ENCODE data around the gene PCSK6.
"Not testable (repeated sequence)": the region's sequence is repeated elsewhere in the genome, so short reads cannot be mapped to it uniquely, and the experiment has no call there.

Gene PCSK6

DNA sequence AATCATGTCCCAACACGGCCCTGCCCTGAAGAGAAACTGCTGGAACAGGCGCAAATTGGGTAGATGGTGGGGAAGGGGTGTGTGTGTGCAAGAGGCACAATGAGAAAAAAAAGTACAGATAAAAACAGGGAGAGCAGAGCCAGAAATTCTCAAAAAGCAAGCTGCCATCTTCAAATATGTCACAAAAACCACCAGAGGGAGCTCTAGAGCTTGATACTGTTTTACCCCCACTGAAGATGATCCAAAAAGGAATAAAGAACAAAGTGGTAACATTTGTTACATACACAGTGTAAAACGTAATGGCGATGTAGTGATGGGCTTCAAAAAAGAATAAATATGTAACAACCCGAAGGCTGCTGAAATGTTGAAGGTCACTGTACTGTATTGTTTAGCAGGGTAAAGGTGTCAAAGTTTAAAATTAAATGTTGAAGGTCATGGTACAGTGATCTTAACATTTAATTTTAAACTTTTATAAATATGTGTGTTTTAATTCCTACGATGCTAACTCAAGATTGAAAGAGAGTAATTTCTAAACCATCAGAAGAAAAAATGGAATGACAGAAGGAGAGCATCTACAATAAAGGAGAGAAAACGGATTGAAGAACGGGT is 200.5 kb downstream of the PCSK6 start:
- H3K36me3 ChIP-seq (ENCODE audit: insufficient read depth, low read depth, low read length): peaks cover 77% of the 10 kb centered on the region
- H3K4me3 ChIP-seq (ENCODE audit: low read length): no peak overlapping the region
- H3K9ac ChIP-seq (ENCODE audit: low read depth, low read length): no peak overlapping the region
- no peaks in the 10 kb centered on the region for H3K9me3 ChIP-seq (ENCODE audit: insufficient read depth, low read depth, low read length)
- H3K27ac ChIP-seq (ENCODE audit: low read length): no peak overlapping the region
- H3K27me3 ChIP-seq (ENCODE audit: insufficient read depth, low read length): no peaks in the 10 kb centered on the region
- peaks cover 5% of the 10 kb centered on the region for H3K4me1 ChIP-seq (ENCODE audit: insufficient read depth, low read length)

DNA sequence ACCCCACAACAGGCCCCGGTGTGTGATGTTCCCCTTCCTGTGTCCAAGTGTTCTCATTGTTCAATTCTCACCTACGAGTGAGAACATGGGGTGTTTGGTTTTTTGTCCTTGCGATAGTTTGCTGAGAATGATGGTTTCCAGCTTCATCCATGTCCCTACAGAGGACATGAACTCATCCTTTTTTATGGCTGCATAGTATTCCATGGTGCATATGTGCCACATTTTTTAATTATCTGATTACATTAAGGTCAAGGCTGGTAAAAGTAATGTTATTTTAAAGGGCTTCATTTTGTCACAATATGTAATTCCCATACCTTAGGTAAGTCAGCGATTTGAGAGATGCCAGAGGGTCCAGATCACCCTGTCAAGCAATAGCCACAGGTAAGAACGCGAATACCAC is 202.2 kb downstream of the PCSK6 start:
- peaks cover 90% of the 10 kb centered on the region for H3K36me3 ChIP-seq (ENCODE audit: insufficient read depth, low read depth, low read length)
- H3K4me3 ChIP-seq (ENCODE audit: low read length); H3K4me1 ChIP-seq (ENCODE audit: insufficient read depth, low read length); H3K9ac ChIP-seq (ENCODE audit: low read depth, low read length); H3K27ac ChIP-seq (ENCODE audit: low read length); H3K27me3 ChIP-seq (ENCODE audit: insufficient read depth, low read length); H3K9me3 ChIP-seq (ENCODE audit: insufficient read depth, low read depth, low read length): not testable (repeated sequence)

DNA sequence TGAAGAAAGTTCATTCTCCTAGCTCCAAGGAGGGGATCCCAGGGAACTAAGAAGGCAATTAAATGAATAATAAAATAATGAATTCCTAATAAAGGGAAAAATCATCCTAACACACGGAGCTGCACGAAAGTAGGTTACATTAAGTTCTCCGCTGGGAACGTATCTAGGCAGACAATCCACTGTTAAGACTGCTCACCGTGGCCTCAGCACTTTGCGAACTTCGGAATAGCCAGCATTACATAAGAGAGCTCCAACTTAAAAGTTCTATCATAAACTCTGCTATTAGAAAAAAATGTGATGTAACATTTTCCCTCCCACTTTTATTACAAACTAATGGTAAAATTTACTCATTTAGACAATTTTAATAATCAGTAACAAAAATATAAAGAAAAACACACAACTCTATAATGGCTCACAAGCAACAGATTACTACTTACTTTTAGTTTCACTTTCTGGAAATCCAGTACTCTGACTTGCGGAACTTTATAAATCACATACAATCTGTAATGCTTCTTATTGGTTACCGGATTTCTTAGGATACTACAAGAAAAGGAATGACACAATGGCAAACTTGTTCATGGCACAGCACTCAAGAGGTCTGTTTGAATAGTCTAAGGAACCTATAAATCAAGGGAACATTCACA is 202.9 kb downstream of the PCSK6 start:
- H3K27ac ChIP-seq (ENCODE audit: low read length): no peak overlapping the region
- peaks cover 90% of the 10 kb centered on the region for H3K36me3 ChIP-seq (ENCODE audit: insufficient read depth, low read depth, low read length)
- no peaks in the 10 kb centered on the region for H3K27me3 ChIP-seq (ENCODE audit: insufficient read depth, low read length)
- no peak overlapping the region for H3K9ac ChIP-seq (ENCODE audit: low read depth, low read length)
- no peaks in the 10 kb centered on the region for H3K4me1 ChIP-seq (ENCODE audit: insufficient read depth, low read length)
- no peaks in the 10 kb centered on the region for H3K9me3 ChIP-seq (ENCODE audit: insufficient read depth, low read depth, low read length)
- H3K4me3 ChIP-seq (ENCODE audit: low read length): no peak overlapping the region

GRCh38 chr15:101283931-101284330 is 205.6 kb downstream of the PCSK6 start:
- Histone ChIP-seq H3K4me3 (ENCODE audit: low read length) (no peak overlapping the region), H3K4me1 (ENCODE audit: insufficient read depth, low read length) (no peaks in the 10 kb centered on the region), H3K9me3 (ENCODE audit: insufficient read depth, low read depth, low read length) (no peaks in the 10 kb centered on the region), H3K27ac (ENCODE audit: low read length) (no peak overlapping the region), H3K9ac (ENCODE audit: low read depth, low read length) (no peak overlapping the region), H3K27me3 (ENCODE audit: insufficient read depth, low read length) (no peaks in the 10 kb centered on the region), H3K36me3 (ENCODE audit: insufficient read depth, low read depth, low read length) (peaks cover 86% of the 10 kb centered on the region)

DNA sequence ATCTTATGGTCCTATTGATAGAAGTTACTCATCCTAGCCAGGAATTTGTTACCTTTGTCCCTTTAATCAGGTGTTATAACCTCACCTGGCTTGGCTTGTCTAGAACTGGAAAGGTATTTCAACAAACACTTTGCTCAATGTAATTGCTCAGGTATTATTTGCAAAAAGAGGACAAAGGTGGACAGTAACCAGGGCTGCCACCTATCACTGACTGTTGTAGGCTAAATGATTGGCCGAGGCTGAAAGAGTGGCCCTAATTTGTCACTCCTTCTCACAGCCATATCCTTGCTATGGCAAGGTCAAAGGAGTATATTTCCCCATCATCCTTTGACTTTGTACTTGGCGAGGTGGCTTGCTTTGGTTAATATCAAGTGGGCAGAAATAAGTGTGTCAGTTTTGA is 209.5 kb downstream of the PCSK6 start:
- no peaks in the 10 kb centered on the region for H3K9me3 ChIP-seq (ENCODE audit: insufficient read depth, low read depth, low read length)
- peaks cover 59% of the 10 kb centered on the region for H3K36me3 ChIP-seq (ENCODE audit: insufficient read depth, low read depth, low read length)
- H3K4me1 ChIP-seq (ENCODE audit: insufficient read depth, low read length): no peaks in the 10 kb centered on the region
- no peak overlapping the region for H3K9ac ChIP-seq (ENCODE audit: low read depth, low read length)
- no peak overlapping the region for H3K4me3 ChIP-seq (ENCODE audit: low read length)
- H3K27ac ChIP-seq (ENCODE audit: low read length): no peak overlapping the region
- H3K27me3 ChIP-seq (ENCODE audit: insufficient read depth, low read length): no peaks in the 10 kb centered on the region

DNA sequence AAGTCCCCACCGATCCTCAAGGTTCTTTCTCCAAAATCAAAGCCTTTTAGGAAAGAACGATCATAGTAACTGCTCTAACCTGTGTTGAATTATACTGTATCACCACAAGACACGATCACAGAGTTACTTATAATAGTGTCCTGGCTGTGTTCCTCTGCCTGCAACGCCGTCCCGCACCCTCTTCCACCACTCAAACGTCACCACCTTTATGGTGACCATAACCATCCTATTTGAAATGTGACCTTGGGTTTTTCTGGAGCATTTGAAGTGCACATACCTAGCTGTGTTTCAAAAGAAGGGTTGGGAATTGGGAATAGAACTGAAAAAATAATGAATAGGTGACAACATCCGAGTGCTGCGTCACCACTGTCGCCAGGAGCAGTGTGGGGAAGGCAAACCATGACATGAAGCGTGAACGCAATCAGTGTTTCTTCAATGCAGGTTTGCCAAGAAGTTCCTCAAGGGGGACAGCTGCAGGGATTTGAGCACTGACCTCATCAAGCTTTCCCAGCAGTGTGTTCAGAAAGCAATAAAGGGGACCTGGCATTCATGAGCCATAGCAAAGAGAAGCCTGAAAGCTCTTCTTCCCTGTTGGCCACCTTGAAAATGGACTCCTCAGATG is 211.5 kb downstream of the PCSK6 start:
- Histone ChIP-seq H3K4me3 (ENCODE audit: low read length) (peak overlapping the region; percentile 97), H3K27me3 (ENCODE audit: insufficient read depth, low read length) (no peaks in the 10 kb centered on the region), H3K27ac (ENCODE audit: low read length) (no peak overlapping the region), H3K4me1 (ENCODE audit: insufficient read depth, low read length) (no peaks in the 10 kb centered on the region), H3K9ac (ENCODE audit: low read depth, low read length) (peak overlapping the region; percentile 71; the same call in 1 of the 2 replicates), H3K9me3 (ENCODE audit: insufficient read depth, low read depth, low read length) (no peaks in the 10 kb centered on the region), H3K36me3 (ENCODE audit: insufficient read depth, low read depth, low read length) (peaks cover 60% of the 10 kb centered on the region)

DNA sequence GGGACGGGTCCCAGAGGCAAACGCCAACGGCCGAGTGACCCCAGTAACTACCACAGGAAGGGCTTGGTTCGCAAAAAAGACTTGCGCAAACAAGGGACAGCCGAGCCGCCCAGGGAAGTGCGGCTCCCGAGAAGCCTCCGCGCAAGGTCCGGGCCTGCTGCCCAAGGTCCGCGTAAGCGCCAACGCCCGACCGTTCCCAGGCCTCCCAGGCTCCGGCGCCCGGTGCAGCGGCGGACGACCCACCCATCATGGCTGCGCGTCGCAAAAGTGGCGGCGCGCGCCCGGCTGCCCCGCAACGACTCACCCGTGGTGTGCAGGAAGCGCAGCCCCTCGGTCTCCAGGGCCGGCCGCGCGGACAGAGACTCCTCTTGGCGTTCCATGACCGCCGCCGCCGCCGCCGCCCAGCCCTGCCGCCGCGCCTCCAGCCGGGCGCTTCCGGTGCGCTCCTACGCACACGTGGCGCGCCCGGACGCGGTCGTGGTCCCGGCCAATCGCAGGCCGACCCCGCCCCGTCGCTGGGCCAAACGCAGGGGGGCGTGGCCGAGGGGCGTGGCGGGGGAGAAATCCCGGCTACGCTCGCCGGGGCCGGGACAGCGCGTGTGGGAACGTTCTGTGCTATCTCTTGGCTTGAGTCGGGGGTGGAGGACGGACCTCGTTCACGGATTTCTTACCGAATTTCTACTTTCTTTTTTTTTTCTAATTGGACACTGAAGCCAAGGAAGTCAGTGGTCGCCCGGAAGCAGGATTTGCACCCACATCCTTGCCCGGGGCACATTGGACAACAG is 212.3 kb downstream of the PCSK6 start, which contains the start of gene SELENOS:
Gene SELENOS (minus strand): TSS at position 448 of the 785 bp plus-strand sequence. CDS start 68 bp downstream, at position 380.
- H3K27me3 ChIP-seq (ENCODE audit: insufficient read depth, low read length): no peaks in the 10 kb centered on the region
- H3K9ac ChIP-seq (ENCODE audit: low read depth, low read length): peak within 1 kb of the TSS; percentile 92
- H3K27ac ChIP-seq (ENCODE audit: low read length): no peak within 1 kb of the TSS
- no peaks in the 10 kb centered on the region for H3K4me1 ChIP-seq (ENCODE audit: insufficient read depth, low read length)
- H3K9me3 ChIP-seq (ENCODE audit: insufficient read depth, low read depth, low read length): no peaks in the 10 kb centered on the region
- peaks cover 60% of the 10 kb centered on the region for H3K36me3 ChIP-seq (ENCODE audit: insufficient read depth, low read depth, low read length)
- peak within 1 kb of the TSS; percentile 97 for H3K4me3 ChIP-seq (ENCODE audit: low read length)

- H3K9ac ChIP-seq (ENCODE audit: low read depth, low read length): peak overlapping the region; percentile 92
- H3K36me3 ChIP-seq (ENCODE audit: insufficient read depth, low read depth, low read length): peaks cover 60% of the 10 kb centered on the region
- no peak overlapping the region for H3K27ac ChIP-seq (ENCODE audit: low read length)
- peak overlapping the region; percentile 97 for H3K4me3 ChIP-seq (ENCODE audit: low read length)
- H3K4me1 ChIP-seq (ENCODE audit: insufficient read depth, low read length): no peaks in the 10 kb centered on the region
- no peaks in the 10 kb centered on the region for H3K27me3 ChIP-seq (ENCODE audit: insufficient read depth, low read length)
- H3K9me3 ChIP-seq (ENCODE audit: insufficient read depth, low read depth, low read length): no peaks in the 10 kb centered on the region
These were observed 212.9 kb downstream of the PCSK6 start for GRCh38 chr15:101276501-101277037.

DNA sequence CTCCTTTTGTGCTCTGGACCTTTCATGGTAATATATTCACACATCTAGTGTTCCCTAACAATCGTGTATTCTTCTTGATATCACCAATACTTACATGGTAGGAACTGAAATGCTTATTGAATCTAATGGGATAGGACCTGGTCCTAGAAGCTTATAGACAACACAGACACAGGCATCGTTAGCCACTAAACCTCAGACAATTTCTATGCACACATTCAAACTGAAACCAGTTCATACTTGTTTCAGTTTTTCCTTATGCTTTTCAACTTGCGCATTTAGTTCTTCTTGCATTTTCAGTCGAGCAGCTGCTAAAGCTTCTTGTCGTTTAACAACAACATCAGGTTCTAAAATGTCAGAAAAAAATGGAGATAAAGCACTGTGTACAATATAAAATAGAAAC is 214.5 kb downstream of the PCSK6 start:
- H3K27me3 ChIP-seq (ENCODE audit: insufficient read depth, low read length): no peaks in the 10 kb centered on the region
- H3K9ac ChIP-seq (ENCODE audit: low read depth, low read length): no peak overlapping the region
- no peak overlapping the region for H3K27ac ChIP-seq (ENCODE audit: low read length)
- peaks cover 62% of the 10 kb centered on the region for H3K36me3 ChIP-seq (ENCODE audit: insufficient read depth, low read depth, low read length)
- no peaks in the 10 kb centered on the region for H3K4me1 ChIP-seq (ENCODE audit: insufficient read depth, low read length)
- no peaks in the 10 kb centered on the region for H3K9me3 ChIP-seq (ENCODE audit: insufficient read depth, low read depth, low read length)
- no peak overlapping the region for H3K4me3 ChIP-seq (ENCODE audit: low read length)

DNA sequence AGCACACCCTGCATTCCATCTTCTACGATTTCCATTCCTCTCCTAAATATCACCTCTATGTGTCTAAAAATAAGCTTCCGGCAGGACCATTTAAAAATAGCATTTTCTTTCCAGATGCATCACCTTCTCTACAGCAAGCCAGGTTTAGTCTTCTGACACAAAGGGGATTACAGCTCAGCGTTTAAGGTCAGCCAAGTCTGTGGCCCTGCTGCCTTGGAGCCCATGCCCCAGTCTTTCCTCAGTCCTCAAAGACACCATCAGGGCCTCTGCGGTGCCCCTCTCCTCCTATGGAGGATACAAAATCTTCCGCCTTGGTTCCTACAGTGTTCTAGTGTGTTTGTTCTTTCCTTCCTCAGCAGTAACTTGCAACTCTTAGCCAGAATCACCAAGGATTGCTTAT is 216.0 kb downstream of the PCSK6 start:
- no peaks in the 10 kb centered on the region for H3K4me1 ChIP-seq (ENCODE audit: insufficient read depth, low read length)
- H3K4me3 ChIP-seq (ENCODE audit: low read length): no peak overlapping the region
- peaks cover 70% of the 10 kb centered on the region for H3K36me3 ChIP-seq (ENCODE audit: insufficient read depth, low read depth, low read length)
- H3K27me3 ChIP-seq (ENCODE audit: insufficient read depth, low read length): no peaks in the 10 kb centered on the region
- no peak overlapping the region for H3K27ac ChIP-seq (ENCODE audit: low read length)
- no peak overlapping the region for H3K9ac ChIP-seq (ENCODE audit: low read depth, low read length)
- H3K9me3 ChIP-seq (ENCODE audit: insufficient read depth, low read depth, low read length): no peaks in the 10 kb centered on the region

GRCh38 chr15:101272584-101272983 is 216.9 kb downstream of the PCSK6 start:
- Histone ChIP-seq H3K27ac (ENCODE audit: low read length) (no peak overlapping the region), H3K36me3 (ENCODE audit: insufficient read depth, low read depth, low read length) (peaks cover 70% of the 10 kb centered on the region), H3K9me3 (ENCODE audit: insufficient read depth, low read depth, low read length) (no peaks in the 10 kb centered on the region)

More at GRCh38 chr15:101272584-101272983, 216.9 kb downstream of the PCSK6 start:
- no peaks in the 10 kb centered on the region for H3K4me1 ChIP-seq (ENCODE audit: insufficient read depth, low read length)
- no peaks in the 10 kb centered on the region for H3K27me3 ChIP-seq (ENCODE audit: insufficient read depth, low read length)
- H3K4me3 ChIP-seq (ENCODE audit: low read length): no peak overlapping the region
- no peak overlapping the region for H3K9ac ChIP-seq (ENCODE audit: low read depth, low read length)
